Ishikawa (cell line): Measurements from ENCODE around the gene FSTL4.

Experiments
- CEBPB ChIP-seq: IDR thresholded peaks from 2 replicates; pipeline ENCODE4 v1.6.1; 2012
- CREB1 ChIP-seq: IDR thresholded peaks from 2 replicates; pipeline ENCODE4 v1.6.1; 2012; ENCODE audit warnings: low read depth
- EGR1 ChIP-seq: IDR thresholded peaks from 2 replicates; pipeline ENCODE4 v1.6.1; 2012
- EP300 ChIP-seq: IDR thresholded peaks from 2 replicates; pipeline ENCODE4 v1.6.1; 2012; ENCODE audit warnings: borderline replicate concordance
- MAX ChIP-seq: IDR thresholded peaks from 2 replicates; pipeline ENCODE4 v1.6.1; 2012
- NFIC ChIP-seq: IDR thresholded peaks from 2 replicates; pipeline ENCODE4 v1.6.1; 2012
- RAD21 ChIP-seq: IDR thresholded peaks from 2 replicates; pipeline ENCODE4 v1.6.1; 2012; ENCODE audit warnings: low read depth
- REST ChIP-seq: IDR thresholded peaks from 2 replicates; pipeline ENCODE4 v1.6.1; 2012; ENCODE audit warnings: low read depth, mild to moderate bottlenecking
- TAF1 ChIP-seq: IDR thresholded peaks from 2 replicates; pipeline ENCODE4 v1.6.1; 2012; ENCODE audit warnings: low read depth, mild to moderate bottlenecking
- TEAD4 ChIP-seq: IDR thresholded peaks from 2 replicates; pipeline ENCODE4 v1.6.1; 2012
- USF1 ChIP-seq: IDR thresholded peaks from 2 replicates; pipeline ENCODE4 v1.6.1; 2012
- YY1 ChIP-seq: IDR thresholded peaks from 2 replicates; pipeline ENCODE4 v1.6.1; 2012; ENCODE audit warnings: low read depth

- TF ChIP-seq CEBPB (no peak), TAF1 (no peak), REST (no peak), MAX (no peak), USF1 (no peak), RAD21 (no peak), CREB1 (no peak), EP300 (no peak), YY1 (no peak), EGR1 (no peak), NFIC (no peak), TEAD4 (no peak)
Measured at GRCh38 chr5:133276171-133276570, 336.2 kb downstream of the FSTL4 start.
